BE2C (cell line): ENCODE measurements around the gene GLOD5.
A peak's percentile ranks its signal among the peaks of the same experiment; 100 is the strongest.

ENCODE experiments used
- DNase-seq: peaks from one replicate; pipeline ENCODE4 v3.0.0-alpha.2; 2020
- H3K27me3 ChIP-seq: fragments of 250-450 bp; sonication (Bioruptor Pico); 2 replicates; pipeline ENCODE4 v1.5.1; 2020; ENCODE audit warnings: mild to moderate bottlenecking
- H3K36me3 ChIP-seq: fragments of 250-450 bp; sonication (Bioruptor Pico); 2 replicates; pipeline ENCODE4 v1.5.1; 2020; ENCODE audit warnings: mild to moderate bottlenecking
- H3K4me1 ChIP-seq: fragments of 250-450 bp; sonication (Bioruptor Pico); 2 replicates; pipeline ENCODE4 v1.5.1; 2020
- H3K4me3 ChIP-seq: 2 replicates; pipeline ENCODE4 v1.5.1; 2011; ENCODE audit warnings: low read depth, low read length
- H3K9me3 ChIP-seq: fragments of 250-450 bp; sonication (Bioruptor Pico); 2 replicates; pipeline ENCODE4 v1.5.1; 2020
- CTCF ChIP-seq: IDR thresholded peaks from 2 replicates; pipeline ENCODE4 v1.5.1; 2012; ENCODE audit warnings: mild to moderate bottlenecking, low read depth, low read length

Gene GLOD5

GRCh38 chrX:48792219-48792618 is 30.7 kb downstream of the GLOD5 start:
- no peak for TF ChIP-seq CTCF
- Histone ChIP-seq H3K9me3 (no peaks in the 10 kb centered on the region), H3K27me3 (no peaks in the 10 kb centered on the region), H3K4me3 (no peak overlapping the region), H3K36me3 (no peaks in the 10 kb centered on the region), H3K4me1 (no peaks in the 10 kb centered on the region)
- DNase-seq, result no peak

- H3K36me3 ChIP-seq, result no peaks in the 10 kb centered on the region
- no peaks in the 10 kb centered on the region for H3K4me1 ChIP-seq
- no peaks in the 10 kb centered on the region for H3K27me3 ChIP-seq
- H3K9me3 ChIP-seq, result no peaks in the 10 kb centered on the region
- no peak for TF ChIP-seq CTCF
- H3K4me3 ChIP-seq, result no peak overlapping the region
- no peak for DNase-seq
These were observed 32.4 kb downstream of the GLOD5 start for GRCh38 chrX:48793935-48794334.

GRCh38 chrX:48794340-48794910 is 32.9 kb downstream of the GLOD5 start:
- H3K4me3 ChIP-seq, result no peak overlapping the region
- no peaks in the 10 kb centered on the region for H3K9me3 ChIP-seq
- no peak for DNase-seq
- no peaks in the 10 kb centered on the region for H3K27me3 ChIP-seq
- H3K4me1 ChIP-seq, result no peaks in the 10 kb centered on the region
- TF ChIP-seq CTCF, result no peak
- H3K36me3 ChIP-seq, result no peaks in the 10 kb centered on the region

GRCh38 chrX:48794911-48795515 is 33.5 kb downstream of the GLOD5 start:
- H3K27me3 ChIP-seq, result no peaks in the 10 kb centered on the region
- no peak overlapping the region for H3K4me3 ChIP-seq
- no peak for TF ChIP-seq CTCF
- DNase-seq, result no peak
- no peaks in the 10 kb centered on the region for H3K4me1 ChIP-seq
- no peaks in the 10 kb centered on the region for H3K9me3 ChIP-seq
- H3K36me3 ChIP-seq, result no peaks in the 10 kb centered on the region

GRCh38 chrX:48798318-48798717 is 36.8 kb downstream of the GLOD5 start:
- Histone ChIP-seq H3K36me3 (no peaks in the 10 kb centered on the region), H3K4me1 (no peaks in the 10 kb centered on the region), H3K9me3 (no peaks in the 10 kb centered on the region), H3K4me3 (no peak overlapping the region), H3K27me3 (no peaks in the 10 kb centered on the region)
- DNase-seq, result no peak
- TF ChIP-seq CTCF, result no peak

- H3K27me3 ChIP-seq, result no peaks in the 10 kb centered on the region
- TF ChIP-seq CTCF, result no peak
- H3K4me1 ChIP-seq, result no peaks in the 10 kb centered on the region
- DNase-seq, result no peak
- H3K36me3 ChIP-seq, result no peaks in the 10 kb centered on the region
- H3K4me3 ChIP-seq, result peak overlapping the region; percentile 76
- H3K9me3 ChIP-seq, result no peaks in the 10 kb centered on the region
These were observed 39.2 kb downstream of the GLOD5 start for GRCh38 chrX:48800574-48801279.
